SK-N-SH treated with all-trans-retinoic acid at 6 μM for 48 hours (cell line): ENCODE measurements around the gene HCAR2.

ENCODE experiments used
- ATAC-seq: fragments of 200-7000 bp; cut with Tn5 transposase; 3 replicates; pipeline ENCODE4 v1.9.1; 2020; ENCODE audit warnings: mild to moderate bottlenecking, moderate library complexity
- ARNTL ChIP-seq: fragments of 450-650 bp; formaldehyde crosslinking; IDR thresholded peaks from 2 replicates; pipeline ENCODE4 v1.5.0; 2020; ENCODE audit warnings: low read depth, mild to moderate bottlenecking, moderate library complexity, borderline replicate concordance
- BACH2 ChIP-seq: fragments of 250-450 bp; sonication (Bioruptor Pico); IDR thresholded peaks from 2 replicates; pipeline ENCODE4 v1.9.0; 2021; ENCODE audit warnings: mild to moderate bottlenecking, borderline replicate concordance
- CSDC2 ChIP-seq: fragments of 250-450 bp; sonication (Bioruptor Pico); IDR thresholded peaks from 2 replicates; pipeline ENCODE4 v1.5.0; 2020; ENCODE audit warnings: mild to moderate bottlenecking, moderate library complexity
- CSRNP3 ChIP-seq: fragments of 250-450 bp; sonication (Bioruptor Pico); IDR thresholded peaks from 2 replicates; pipeline ENCODE4 v1.5.1; 2021; ENCODE audit warnings: mild to moderate bottlenecking, moderate library complexity
- ESRRG ChIP-seq: fragments of 250-450 bp; sonication (Bioruptor Pico); IDR thresholded peaks from 2 replicates; pipeline ENCODE4 v1.6.1; 2021; ENCODE audit warnings: mild to moderate bottlenecking
- GLIS3 ChIP-seq: fragments of 250-450 bp; sonication (Bioruptor Pico); IDR thresholded peaks from 2 replicates; pipeline ENCODE4 v1.5.0; 2020; ENCODE audit warnings: mild to moderate bottlenecking, moderate library complexity
- ISL1 ChIP-seq: fragments of 250-450 bp; sonication (Bioruptor Pico); IDR thresholded peaks from 2 replicates; pipeline ENCODE4 v2.1.2; 2022; ENCODE audit warnings: mild to moderate bottlenecking, moderate library complexity
- OSR1 ChIP-seq: fragments of 250-450 bp; sonication (Bioruptor Pico); IDR thresholded peaks from 2 replicates; pipeline ENCODE4 v1.8.0; 2022; ENCODE audit warnings: moderate library complexity, mild to moderate bottlenecking, inconsistent platforms
- PATZ1 ChIP-seq: fragments of 250-450 bp; sonication (Bioruptor Pico); IDR thresholded peaks from 2 replicates; pipeline ENCODE4 v1.8.0; 2020; ENCODE audit warnings: mild to moderate bottlenecking, moderate library complexity, borderline replicate concordance
- POU6F1 ChIP-seq: fragments of 250-450 bp; sonication (Bioruptor Pico); IDR thresholded peaks from 2 replicates; pipeline ENCODE4 v1.8.0; 2021; ENCODE audit warnings: low read depth, mild to moderate bottlenecking, moderate library complexity, borderline replicate concordance
- PPARA ChIP-seq: fragments of 250-450 bp; sonication (Bioruptor Pico); IDR thresholded peaks from 2 replicates; pipeline ENCODE4 v1.5.0; 2020; ENCODE audit warnings: mild to moderate bottlenecking, borderline replicate concordance
- RARB ChIP-seq: fragments of 250-450 bp; sonication (Bioruptor Pico); IDR thresholded peaks from 2 replicates; pipeline ENCODE4 v1.8.0; 2021; ENCODE audit warnings: mild to moderate bottlenecking, moderate library complexity
- SNAI2 ChIP-seq: fragments of 250-450 bp; sonication (Bioruptor Pico); IDR thresholded peaks from 2 replicates; pipeline ENCODE4 v1.5.0; 2020; ENCODE audit warnings: mild to moderate bottlenecking, moderate library complexity
- TOX ChIP-seq: fragments of 250-450 bp; sonication (Bioruptor Pico); IDR thresholded peaks from 2 replicates; pipeline ENCODE4 v1.8.0; 2021; ENCODE audit warnings: mild to moderate bottlenecking, moderate library complexity, borderline replicate concordance
- TSHZ2 ChIP-seq: fragments of 250-450 bp; sonication (Bioruptor Pico); IDR thresholded peaks from 2 replicates; pipeline ENCODE4 v1.5.0; 2020; ENCODE audit warnings: mild to moderate bottlenecking, moderate library complexity
- ZC3H10 ChIP-seq: fragments of 250-450 bp; sonication (Bioruptor Pico); IDR thresholded peaks from 2 replicates; pipeline ENCODE4 v1.5.1; 2021; ENCODE audit warnings: mild to moderate bottlenecking, moderate library complexity
- ZFP30 ChIP-seq: fragments of 450-650 bp; formaldehyde crosslinking; IDR thresholded peaks from 2 replicates; pipeline ENCODE4 v1.5.0; 2022; ENCODE audit warnings: mild to moderate bottlenecking, moderate library complexity
- ZNF565 ChIP-seq: fragments of 450-650 bp; formaldehyde crosslinking; conservative IDR thresholded peaks from 2 replicates; pipeline ENCODE4 v1.5.0; 2020; ENCODE audit warnings: low read depth, mild to moderate bottlenecking, moderate library complexity
- ZNF70 ChIP-seq: fragments of 450-650 bp; formaldehyde crosslinking; IDR thresholded peaks from 2 replicates; pipeline ENCODE4 v1.5.0; 2020; ENCODE audit warnings: mild to moderate bottlenecking, moderate library complexity

The HCAR2 gene

GRCh38 chr12:122725452-122726079 is 22.4 kb upstream of the HCAR2 start (continued):
- no peak for TF ChIP-seq TSHZ2 (CRISPR knock-in tag)
- TF ChIP-seq PATZ1 (CRISPR knock-in tag), result no peak

GRCh38 chr12:122724641-122725243 is 21.6 kb upstream of the HCAR2 start:
- ATAC-seq, result no peak
- TF ChIP-seq OSR1 (CRISPR knock-in tag), result no peak
- no peak for TF ChIP-seq ARNTL (CRISPR knock-in tag)
- TF ChIP-seq ISL1 (CRISPR knock-in tag), result no peak
- TF ChIP-seq ZFP30 (CRISPR knock-in tag), result no peak
- no peak for TF ChIP-seq RARB (CRISPR knock-in tag)
- TF ChIP-seq ZNF565 (CRISPR knock-in tag), result no peak
- TF ChIP-seq BACH2 (CRISPR knock-in tag), result no peak
- TF ChIP-seq POU6F1 (CRISPR knock-in tag), result no peak
- no peak for TF ChIP-seq ZNF70 (CRISPR knock-in tag)
- TF ChIP-seq GLIS3 (CRISPR knock-in tag), result no peak
- no peak for TF ChIP-seq PPARA (CRISPR knock-in tag)
- no peak for TF ChIP-seq CSDC2 (CRISPR knock-in tag)
- TF ChIP-seq PATZ1 (CRISPR knock-in tag), result no peak
- no peak for TF ChIP-seq ZC3H10 (CRISPR knock-in tag)
- TF ChIP-seq ESRRG, result no peak
- TF ChIP-seq TOX (CRISPR knock-in tag), result no peak
- no peak for TF ChIP-seq SNAI2 (CRISPR knock-in tag)
- no peak for TF ChIP-seq CSRNP3 (CRISPR knock-in tag)
- TF ChIP-seq TSHZ2 (CRISPR knock-in tag), result no peak
